ENCODE measurements around the gene WDR89.

GRCh38 chr14:63614679-63615363 lies 26.9 kb downstream of the WDR89 start:
- TF ChIP-seq TCF4 (CRISPR knock-in tag; IDR thresholded peaks at IDR 0.05; ENCODE audit: borderline replicate concordance) (no peak; the same call in 1 of the 2 replicates), ZFP30 (CRISPR knock-in tag; IDR thresholded peaks at IDR 0.05) (no peak), ARNTL (CRISPR knock-in tag; IDR thresholded peaks at IDR 0.05; ENCODE audit: borderline replicate concordance, low read depth) (no peak), ZNF8 (CRISPR knock-in tag; IDR thresholded peaks at IDR 0.05) (no peak), GLIS3 (CRISPR knock-in tag; IDR thresholded peaks at IDR 0.05) (no peak), ZFP3 (CRISPR knock-in tag; IDR thresholded peaks at IDR 0.05) (no peak)
- TF ChIP-seq, protein P1, sequence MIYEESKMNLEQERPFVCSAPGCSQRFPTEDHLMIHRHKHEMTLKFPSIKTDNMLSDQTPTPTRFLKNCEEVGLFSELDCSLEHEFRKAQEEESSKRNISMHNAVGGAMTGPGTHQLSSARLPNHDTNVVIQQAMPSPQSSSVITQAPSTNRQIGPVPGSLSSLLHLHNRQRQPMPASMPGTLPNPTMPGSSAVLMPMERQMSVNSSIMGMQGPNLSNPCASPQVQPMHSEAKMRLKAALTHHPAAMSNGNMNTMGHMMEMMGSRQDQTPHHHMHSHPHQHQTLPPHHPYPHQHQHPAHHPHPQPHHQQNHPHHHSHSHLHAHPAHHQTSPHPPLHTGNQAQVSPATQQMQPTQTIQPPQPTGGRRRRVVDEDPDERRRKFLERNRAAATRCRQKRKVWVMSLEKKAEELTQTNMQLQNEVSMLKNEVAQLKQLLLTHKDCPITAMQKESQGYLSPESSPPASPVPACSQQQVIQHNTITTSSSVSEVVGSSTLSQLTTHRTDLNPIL (CRISPR knock-in tag; IDR thresholded peaks at IDR 0.05; ENCODE audit: low read depth): no peak
- TF ChIP-seq, protein P2, sequence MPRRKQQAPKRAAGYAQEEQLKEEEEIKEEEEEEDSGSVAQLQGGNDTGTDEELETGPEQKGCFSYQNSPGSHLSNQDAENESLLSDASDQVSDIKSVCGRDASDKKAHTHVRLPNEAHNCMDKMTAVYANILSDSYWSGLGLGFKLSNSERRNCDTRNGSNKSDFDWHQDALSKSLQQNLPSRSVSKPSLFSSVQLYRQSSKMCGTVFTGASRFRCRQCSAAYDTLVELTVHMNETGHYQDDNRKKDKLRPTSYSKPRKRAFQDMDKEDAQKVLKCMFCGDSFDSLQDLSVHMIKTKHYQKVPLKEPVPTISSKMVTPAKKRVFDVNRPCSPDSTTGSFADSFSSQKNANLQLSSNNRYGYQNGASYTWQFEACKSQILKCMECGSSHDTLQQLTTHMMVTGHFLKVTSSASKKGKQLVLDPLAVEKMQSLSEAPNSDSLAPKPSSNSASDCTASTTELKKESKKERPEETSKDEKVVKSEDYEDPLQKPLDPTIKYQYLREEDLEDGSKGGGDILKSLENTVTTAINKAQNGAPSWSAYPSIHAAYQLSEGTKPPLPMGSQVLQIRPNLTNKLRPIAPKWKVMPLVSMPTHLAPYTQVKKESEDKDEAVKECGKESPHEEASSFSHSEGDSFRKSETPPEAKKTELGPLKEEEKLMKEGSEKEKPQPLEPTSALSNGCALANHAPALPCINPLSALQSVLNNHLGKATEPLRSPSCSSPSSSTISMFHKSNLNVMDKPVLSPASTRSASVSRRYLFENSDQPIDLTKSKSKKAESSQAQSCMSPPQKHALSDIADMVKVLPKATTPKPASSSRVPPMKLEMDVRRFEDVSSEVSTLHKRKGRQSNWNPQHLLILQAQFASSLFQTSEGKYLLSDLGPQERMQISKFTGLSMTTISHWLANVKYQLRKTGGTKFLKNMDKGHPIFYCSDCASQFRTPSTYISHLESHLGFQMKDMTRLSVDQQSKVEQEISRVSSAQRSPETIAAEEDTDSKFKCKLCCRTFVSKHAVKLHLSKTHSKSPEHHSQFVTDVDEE (CRISPR knock-in tag; IDR thresholded peaks at IDR 0.05): no peak
- TF ChIP-seq, protein P3, sequence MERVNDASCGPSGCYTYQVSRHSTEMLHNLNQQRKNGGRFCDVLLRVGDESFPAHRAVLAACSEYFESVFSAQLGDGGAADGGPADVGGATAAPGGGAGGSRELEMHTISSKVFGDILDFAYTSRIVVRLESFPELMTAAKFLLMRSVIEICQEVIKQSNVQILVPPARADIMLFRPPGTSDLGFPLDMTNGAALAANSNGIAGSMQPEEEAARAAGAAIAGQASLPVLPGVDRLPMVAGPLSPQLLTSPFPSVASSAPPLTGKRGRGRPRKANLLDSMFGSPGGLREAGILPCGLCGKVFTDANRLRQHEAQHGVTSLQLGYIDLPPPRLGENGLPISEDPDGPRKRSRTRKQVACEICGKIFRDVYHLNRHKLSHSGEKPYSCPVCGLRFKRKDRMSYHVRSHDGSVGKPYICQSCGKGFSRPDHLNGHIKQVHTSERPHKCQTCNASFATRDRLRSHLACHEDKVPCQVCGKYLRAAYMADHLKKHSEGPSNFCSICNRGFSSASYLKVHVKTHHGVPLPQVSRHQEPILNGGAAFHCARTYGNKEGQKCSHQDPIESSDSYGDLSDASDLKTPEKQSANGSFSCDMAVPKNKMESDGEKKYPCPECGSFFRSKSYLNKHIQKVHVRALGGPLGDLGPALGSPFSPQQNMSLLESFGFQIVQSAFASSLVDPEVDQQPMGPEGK (CRISPR knock-in tag; IDR thresholded peaks at IDR 0.05; ENCODE audit: borderline replicate concordance): no peak
